Esophagus muscularis mucosa (tissue), 4 donors: Measurements from ENCODE around the gene HGS. TPM values are rescaled to one million over a fixed set of nuclear protein-coding genes. Genes with fewer than 3 reads are reported as not detected.

Experiments used
- DNase-seq: peaks from one replicate; pipeline ENCODE4 v3.0.0-alpha.2; 2017; ENCODE audit errors: extremely low spot score
- H3K27ac ChIP-seq, 4 donors: fragments of 200-600 bp; sonication (generic); replicated peaks in 1 of 4; 1 replicate in 3 of 4; 2 replicates in 1 of 4; pipeline ENCODE4 v1.5.1; 2016 to 2019; ENCODE audit warnings: mild to moderate bottlenecking in 1 of 4
- H3K27me3 ChIP-seq, 4 donors: fragments of 200-600 bp; sonication (generic); one replicate each; pipeline versions ENCODE4 v1.5.1 to v1.6.0; 2016 to 2019
- H3K36me3 ChIP-seq, 4 donors: fragments of 200-600 bp; sonication (generic); one replicate each; pipeline ENCODE4 v1.5.1; 2016 to 2019
- H3K4me1 ChIP-seq, 4 donors: fragments of 200-600 bp; sonication (generic); one replicate each; pipeline ENCODE4 v1.5.1; 2016 to 2019
- H3K4me3 ChIP-seq, 4 donors: fragments of 200-600 bp; sonication (generic); 1 replicate in 2 of 4; 2 replicates in 2 of 4; pipeline ENCODE4 v1.5.1; 2016 to 2019; ENCODE audit warnings: mild to moderate bottlenecking in 4 of 4, moderate library complexity in 1 of 4
- H3K9me3 ChIP-seq, 4 donors: fragments of 200-600 bp; sonication (generic); 1 replicate in 3 of 4; 2 replicates in 1 of 4; pipeline ENCODE4 v1.5.1; 2016 to 2019
- EP300 ChIP-seq: sonication (generic); formaldehyde crosslinking; IDR thresholded peaks from one replicate; pipeline ENCODE4 v1.6.1; 2017; ENCODE audit warnings: antibody characterized with exemption
- POLR2A ChIP-seq: fragments of 450-650 bp; IDR thresholded peaks from one replicate; pipeline ENCODE4 v1.6.1; 2017; ENCODE audit warnings: antibody characterized with exemption, moderate library complexity, mild to moderate bottlenecking, low read depth
- POLR2AphosphoS5 ChIP-seq, 2 donors: sonication (generic); formaldehyde crosslinking; IDR thresholded peaks; one replicate each; pipeline ENCODE4 v1.6.1; 2017; ENCODE audit warnings: antibody characterized with exemption in 2 of 2
- WGBS: methylation state at CpG from one replicate; pipeline ENCODE4 v1.1.5; 2018; 5-methylcytosine and 5-hydroxymethylcytosine counted together
- intact Hi-C: fragments of 100-400 bp; cut with DNase I; formaldehyde crosslinking; loops from one replicate; pipeline ENCODE4 v1.15.1; 2023
- total RNA-seq, 4 donors: library from RNA; depleted of rRNA; stranded (reverse); fragments of >200 nt; gene quantifications; one replicate each; pipeline versions ENCODE4 v1.1.0 to v1.2.1, GENCODE V29; 2016
- TF ChIP-seq, protein P1 (sequence below), 3 experiments: fragments of 200-600 bp in 2 of 3; fragments of 450-650 bp in 1 of 3; sonication (generic) in 2 of 3; IDR thresholded peaks; one replicate each; pipeline ENCODE4 v1.5.1; 2017 to 2019; ENCODE audit warnings: antibody characterized with exemption in 3 of 3, mild to moderate bottlenecking in 2 of 3, moderate library complexity in 1 of 3

The HGS gene
- total RNA-seq, 4 donors from 2014 or later, result 47.8 to 99.1 (median 65.5) TPM

DNA sequence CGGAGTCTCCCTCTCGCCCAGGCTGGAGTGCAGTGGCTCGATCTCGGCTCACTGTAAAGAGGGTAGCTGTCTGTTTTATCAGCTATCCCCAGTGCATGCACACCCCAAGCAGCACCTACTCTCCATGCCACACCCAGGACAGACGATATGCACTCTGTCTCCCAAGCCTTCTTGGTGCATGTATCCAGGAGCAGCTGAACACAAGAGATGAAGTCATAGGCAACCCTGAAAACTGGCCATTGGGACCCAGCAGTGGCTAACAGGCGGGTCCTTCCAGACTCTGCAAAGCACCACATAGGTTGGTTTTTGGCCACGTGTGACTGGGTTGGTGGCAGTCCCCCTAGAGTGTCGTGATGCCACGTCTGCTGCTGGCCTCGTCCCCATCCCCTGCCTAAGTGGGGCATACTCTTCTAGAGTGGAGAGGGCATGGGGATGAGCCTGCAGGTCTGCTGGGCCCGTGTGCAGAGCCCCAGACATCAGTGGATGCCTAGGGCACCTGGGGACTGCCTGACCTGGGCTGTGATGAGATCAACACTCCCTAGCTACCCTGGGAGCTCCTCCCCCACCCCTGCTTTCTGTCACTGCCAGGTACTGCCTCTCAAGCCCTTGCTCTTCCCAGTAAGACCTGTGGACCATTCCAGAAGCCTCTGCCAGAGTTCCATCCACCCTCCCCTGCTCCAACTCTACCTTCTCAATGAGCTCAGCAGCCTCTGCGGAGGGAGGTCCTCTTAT, 36.8 kb upstream of the HGS start:
- intact Hi-C loops, result no loop called here
- Histone ChIP-seq H3K27me3 (peaks cover 0 to 54% (median 25%) of the 10 kb centered on the region in 4 donors), H3K4me3 (no peak overlapping the region), H3K36me3 (no peaks in the 10 kb centered on the region), H3K4me1 (peaks cover 0 to 8% (median 3%) of the 10 kb centered on the region in 4 donors), H3K9me3 (peaks cover 0 to 7% (median 5%) of the 10 kb centered on the region in 4 donors), H3K27ac (no peak overlapping the region)
- DNase-seq, result no peak
- TF ChIP-seq POLR2A, result no peak
- TF ChIP-seq, protein P1, sequence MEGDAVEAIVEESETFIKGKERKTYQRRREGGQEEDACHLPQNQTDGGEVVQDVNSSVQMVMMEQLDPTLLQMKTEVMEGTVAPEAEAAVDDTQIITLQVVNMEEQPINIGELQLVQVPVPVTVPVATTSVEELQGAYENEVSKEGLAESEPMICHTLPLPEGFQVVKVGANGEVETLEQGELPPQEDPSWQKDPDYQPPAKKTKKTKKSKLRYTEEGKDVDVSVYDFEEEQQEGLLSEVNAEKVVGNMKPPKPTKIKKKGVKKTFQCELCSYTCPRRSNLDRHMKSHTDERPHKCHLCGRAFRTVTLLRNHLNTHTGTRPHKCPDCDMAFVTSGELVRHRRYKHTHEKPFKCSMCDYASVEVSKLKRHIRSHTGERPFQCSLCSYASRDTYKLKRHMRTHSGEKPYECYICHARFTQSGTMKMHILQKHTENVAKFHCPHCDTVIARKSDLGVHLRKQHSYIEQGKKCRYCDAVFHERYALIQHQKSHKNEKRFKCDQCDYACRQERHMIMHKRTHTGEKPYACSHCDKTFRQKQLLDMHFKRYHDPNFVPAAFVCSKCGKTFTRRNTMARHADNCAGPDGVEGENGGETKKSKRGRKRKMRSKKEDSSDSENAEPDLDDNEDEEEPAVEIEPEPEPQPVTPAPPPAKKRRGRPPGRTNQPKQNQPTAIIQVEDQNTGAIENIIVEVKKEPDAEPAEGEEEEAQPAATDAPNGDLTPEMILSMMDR (IDR thresholded peaks at IDR 0.05), result no peak
- TF ChIP-seq POLR2AphosphoS5 (IDR thresholded peaks at IDR 0.05), result no peak
- no peak for TF ChIP-seq EP300
- 78% methylated on average over 7 of the region's 12 CpGs for WGBS

DNA sequence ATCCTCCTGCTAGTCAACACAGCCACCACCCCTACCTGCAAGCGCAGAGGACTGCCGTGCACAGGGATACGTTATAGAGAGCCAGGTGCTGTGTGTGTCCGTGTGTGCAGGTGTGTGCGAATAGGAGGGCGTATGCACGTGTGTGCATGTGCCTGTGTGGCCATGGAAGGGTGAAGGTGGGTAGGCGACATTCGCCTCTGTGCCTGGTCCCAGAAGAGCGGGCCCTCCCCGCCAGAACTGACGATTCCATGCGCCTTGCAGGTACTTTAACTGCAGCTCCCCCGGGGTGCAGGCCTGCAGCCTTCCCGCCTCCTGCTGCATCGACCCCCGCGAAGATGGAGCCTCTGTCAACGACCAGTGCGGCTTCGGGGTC, 36.2 kb upstream of the HGS start:
- no peak for TF ChIP-seq POLR2AphosphoS5 (IDR thresholded peaks at IDR 0.05)
- TF ChIP-seq EP300, result no peak
- TF ChIP-seq, protein P1 (IDR thresholded peaks at IDR 0.05), result no peak
- peaks cover 0 to 8% (median 3%) of the 10 kb centered on the region in 4 donors for H3K4me1 ChIP-seq
- 44% methylated on average over 13 of the region's 21 CpGs for WGBS
- no peak overlapping the region for H3K27ac ChIP-seq
- no peak overlapping the region for H3K4me3 ChIP-seq
- H3K27me3 ChIP-seq, result peaks cover 0 to 60% (median 25%) of the 10 kb centered on the region in 4 donors
- H3K36me3 ChIP-seq, result no peaks in the 10 kb centered on the region
- intact Hi-C loops, result no loop called here
- no peak for DNase-seq
- H3K9me3 ChIP-seq, result peaks cover 0 to 7% (median 5%) of the 10 kb centered on the region in 4 donors

DNA sequence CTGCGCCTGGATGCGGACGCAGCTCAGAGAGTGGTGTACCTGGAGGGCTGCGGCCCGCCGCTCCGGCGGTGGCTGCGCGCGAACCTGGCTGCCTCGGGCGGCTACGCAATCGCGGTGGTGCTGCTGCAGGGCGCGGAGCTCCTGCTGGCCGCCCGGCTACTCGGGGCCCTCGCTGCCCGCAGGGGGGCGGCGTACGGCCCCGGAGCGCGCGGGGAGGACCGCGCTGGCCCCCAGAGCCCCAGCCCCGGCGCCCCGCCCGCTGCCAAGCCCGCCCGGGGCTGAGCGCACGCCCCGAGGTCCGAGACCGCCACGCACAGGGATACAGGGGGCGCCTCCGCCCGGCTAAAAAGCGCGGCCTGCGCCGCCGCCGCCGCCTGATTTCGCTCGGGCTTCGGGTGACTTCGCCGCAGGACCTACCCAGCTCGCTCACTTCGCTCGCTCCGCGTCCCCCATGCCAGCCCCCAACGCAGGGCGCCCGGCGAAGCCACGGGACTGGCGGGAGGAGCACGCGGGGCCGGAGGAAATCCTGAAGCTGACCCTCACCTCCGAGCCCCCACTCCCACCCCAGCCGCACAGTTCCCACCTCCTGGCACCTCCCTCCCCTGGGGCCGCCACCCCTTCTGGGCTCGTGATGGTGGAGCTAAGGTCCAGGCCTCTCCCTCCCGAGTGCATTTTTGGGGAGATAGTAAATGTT, 35.7 kb upstream of the HGS start:
- H3K27me3 ChIP-seq, result peaks cover 0 to 65% (median 25%) of the 10 kb centered on the region in 4 donors
- WGBS, result 9% methylated on average over 5 of the region's 78 CpGs
- no peak for DNase-seq
- H3K9me3 ChIP-seq, result peaks cover 0 to 7% (median 5%) of the 10 kb centered on the region in 4 donors
- H3K4me1 ChIP-seq, result peaks cover 0 to 8% (median 3%) of the 10 kb centered on the region in 4 donors
- TF ChIP-seq EP300, result no peak
- TF ChIP-seq, protein P1 (IDR thresholded peaks at IDR 0.05), result no peak
- no peak for TF ChIP-seq POLR2A
- no peak for TF ChIP-seq POLR2AphosphoS5 (IDR thresholded peaks at IDR 0.05)
- intact Hi-C loops, result no loop called here
- H3K27ac ChIP-seq, result no peak overlapping the region
- H3K36me3 ChIP-seq, result no peaks in the 10 kb centered on the region
- no peak overlapping the region for H3K4me3 ChIP-seq

DNA sequence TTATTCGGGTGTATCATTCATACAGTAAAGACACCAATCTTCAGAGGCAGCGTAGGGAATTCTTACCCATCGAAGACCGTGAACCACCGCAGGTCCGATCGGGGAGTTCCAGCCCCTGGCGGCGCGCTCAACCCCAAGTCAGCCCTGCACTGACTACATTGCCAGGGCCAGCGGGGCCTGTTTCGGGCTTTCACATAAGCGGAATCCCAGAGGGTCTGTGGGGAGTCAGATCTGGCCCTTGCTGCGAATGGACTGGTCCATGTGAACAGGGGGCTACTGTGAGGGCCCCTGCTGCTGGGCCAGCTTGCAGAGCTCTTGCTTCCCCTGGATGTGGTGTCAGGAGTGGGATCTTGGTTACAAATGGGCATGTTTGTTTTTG, 35.1 kb upstream of the HGS start:
- no peak for DNase-seq
- H3K27me3 ChIP-seq, result peaks cover 0 to 71% (median 28%) of the 10 kb centered on the region in 4 donors
- H3K27ac ChIP-seq, result no peak overlapping the region
- peaks cover 0 to 7% (median 5%) of the 10 kb centered on the region in 4 donors for H3K9me3 ChIP-seq
- TF ChIP-seq, protein P1 (IDR thresholded peaks at IDR 0.05), result no peak
- TF ChIP-seq EP300 (no peak), POLR2AphosphoS5 (IDR thresholded peaks at IDR 0.05) (no peak)
- no peaks in the 10 kb centered on the region for H3K36me3 ChIP-seq
- intact Hi-C loops, result no loop called here
- 48% methylated on average over 10 of the region's 14 CpGs for WGBS
- H3K4me1 ChIP-seq, result peaks cover 0 to 8% (median 3%) of the 10 kb centered on the region in 4 donors
- no peak overlapping the region for H3K4me3 ChIP-seq
